OCI-LY7 (cell line): ENCODE measurements around the gene KCNK7. TPM values are rescaled to one million over a fixed set of nuclear protein-coding genes. Genes with fewer than 3 reads are reported as not detected.

Experiments used
- BruUV-seq: library from RNA; stranded (reverse); fragments of 400-500 nt; replicated peaks from 2 replicates; lab custom pipeline; 2021; lab: Mats Ljungman, UMichigan
- CTCF ChIA-PET: fragments of 300-600 bp; sonication (Branson Sonifier 250); formaldehyde crosslinking; loops from one replicate; lab custom pipeline; 2022; ENCODE audit warnings: antibody characterized with exemption; ENCODE audit not compliant: unreplicated experiment; lab: Charles Lee
- POLR2A ChIA-PET: fragments of 300-600 bp; sonication (Branson Sonifier 250); formaldehyde crosslinking; loops from one replicate; lab custom pipeline; 2022; ENCODE audit warnings: antibody characterized with exemption; lab: Charles Lee
- DNase-seq: peaks from one replicate; pipeline ENCODE4 v3.0.0-alpha.2; 2015; ENCODE audit warnings: low spot score
- H2AFZ ChIP-seq: fragments of 200-600 bp; sonication (generic), shearing (Covaris generic); 2 replicates; pipeline ENCODE4 v1.6.1; 2014; ENCODE audit warnings: mild to moderate bottlenecking, antibody characterized with exemption, low read length, moderate library complexity
- H3K27ac ChIP-seq: fragments of 200-600 bp; sonication (generic); 2 replicates; pipeline ENCODE4 v1.5.1; 2014; ENCODE audit warnings: mixed run types, low read depth, mild to moderate bottlenecking, moderate library complexity, low read length, inconsistent platforms; ENCODE audit not compliant: poor library complexity, severe bottlenecking
- H3K36me3 ChIP-seq: fragments of 200-600 bp; sonication (generic); 2 replicates; pipeline ENCODE4 v1.6.1; 2014; ENCODE audit warnings: mild to moderate bottlenecking, antibody characterized with exemption, low read length, moderate library complexity, mixed read lengths; ENCODE audit not compliant: insufficient read depth
- H3K4me1 ChIP-seq: fragments of 200-600 bp; sonication (generic); 2 replicates; pipeline ENCODE4 v1.5.1; 2014; ENCODE audit warnings: mild to moderate bottlenecking, low read length; ENCODE audit not compliant: insufficient read depth, poor library complexity, severe bottlenecking
- H3K4me2 ChIP-seq: fragments of 200-600 bp; sonication (generic); 2 replicates; pipeline ENCODE4 v1.6.1; 2014; ENCODE audit warnings: mild to moderate bottlenecking, low read length
- H3K4me3 ChIP-seq: fragments of 200-600 bp; sonication (generic); 2 replicates; pipeline ENCODE4 v1.5.1; 2014; ENCODE audit warnings: mild to moderate bottlenecking, low read depth, low read length; ENCODE audit not compliant: poor library complexity, severe bottlenecking
- H3K79me2 ChIP-seq: fragments of 200-600 bp; sonication (generic); 2 replicates; pipeline ENCODE4 v1.6.1; 2016; ENCODE audit warnings: low read depth, mild to moderate bottlenecking, low read length, moderate library complexity, mixed read lengths; ENCODE audit not compliant: insufficient read depth
- H3K9me2 ChIP-seq: fragments of 200-600 bp; sonication (generic); 2 replicates; pipeline ENCODE4 v1.6.1; 2016; ENCODE audit warnings: mild to moderate bottlenecking, low read length, mixed read lengths; ENCODE audit not compliant: insufficient read depth
- H3K9me3 ChIP-seq: fragments of 200-600 bp; sonication (generic); 2 replicates; pipeline ENCODE4 v1.6.1; 2014; ENCODE audit warnings: mild to moderate bottlenecking, mixed run types, low read length, mixed read lengths
- H4K20me1 ChIP-seq: fragments of 200-600 bp; sonication (generic); 2 replicates; pipeline ENCODE4 v1.6.1; 2014; ENCODE audit warnings: mild to moderate bottlenecking, antibody characterized with exemption, low read length, moderate library complexity, mixed read lengths; ENCODE audit not compliant: insufficient read depth
- CTCF ChIP-seq: fragments of 200-600 bp; sonication (generic); conservative IDR thresholded peaks from 2 replicates; pipeline ENCODE4 v1.5.1; 2014; ENCODE audit warnings: mild to moderate bottlenecking, antibody characterized with exemption, low read length, moderate library complexity, mixed read lengths
- EZH2phosphoT487 ChIP-seq: fragments of 200-600 bp; sonication (generic); IDR thresholded peaks from 2 replicates; pipeline ENCODE4 v1.6.1; 2018; ENCODE audit warnings: low read depth, borderline replicate concordance, mild to moderate bottlenecking, mixed run types, antibody characterized with exemption, low read length, moderate library complexity, mixed read lengths
- intact Hi-C: fragments of 100-400 bp; cut with micrococcal nuclease; formaldehyde crosslinking; loops from one replicate; pipeline ENCODE4 v1.10.0; 2022; ENCODE audit not compliant: unreplicated experiment
- total RNA-seq, 2 experiments: library from RNA; depleted of rRNA in 1 of 2; stranded (reverse); fragments of >200 nt in 1 of 2; shearing (Covaris generic) in 1 of 2; gene quantifications; 2 replicates each; pipeline ENCODE4 v1.2.3, GENCODE V29; 2014 to 2022

The KCNK7 gene
- total RNA-seq, 2 experiments from 2014 or later = 0.68 to 1.4 TPM

- intact Hi-C loops = no loop called here
- Histone ChIP-seq H3K79me2 (no peaks in the 10 kb centered on the region), H4K20me1 (no peaks in the 10 kb centered on the region), H3K9me3 (no peaks in the 10 kb centered on the region), H3K4me2 (no peak overlapping the region), H3K9me2 (no peaks in the 10 kb centered on the region), H3K4me3 (no peak overlapping the region), H3K36me3 (no peaks in the 10 kb centered on the region), H2AFZ (no peak overlapping the region), H3K4me1 (peaks cover 34% of the 10 kb centered on the region), H3K27ac (no peak overlapping the region)
- POLR2A ChIA-PET = interaction anchor here (0.8 kb wide), 1 partner anchor 14 kb away, joined by 3 read pairs; no protein-coding TSS in a partner anchor
- CTCF ChIA-PET = no interaction called here
- no peak for TF ChIP-seq EZH2phosphoT487
- no peak for TF ChIP-seq CTCF
- BruUV-seq = no TSS peak
- no peak for DNase-seq
Measured at GRCh38 chr11:65554842-65555430, 40.7 kb downstream of the KCNK7 start.

GRCh38 chr11:65554057-65554818 lies 41.4 kb downstream of the KCNK7 start:
- BruUV-seq = no TSS peak
- Histone ChIP-seq H3K4me2 (no peak overlapping the region), H3K4me1 (peaks cover 34% of the 10 kb centered on the region), H3K36me3 (no peaks in the 10 kb centered on the region), H2AFZ (no peak overlapping the region), H3K4me3 (no peak overlapping the region), H4K20me1 (no peaks in the 10 kb centered on the region), H3K9me3 (no peaks in the 10 kb centered on the region), H3K27ac (no peak overlapping the region), H3K9me2 (no peaks in the 10 kb centered on the region), H3K79me2 (no peaks in the 10 kb centered on the region)
- ChIA-PET CTCF (no interaction called here), POLR2A (no interaction called here)
- no peak for TF ChIP-seq EZH2phosphoT487
- no peak for TF ChIP-seq CTCF
- DNase-seq = no peak
- intact Hi-C loops = no loop called here
